NB4 (cell line): ENCODE measurements around the gene WBP1.

Experiments used
- CTCF ChIP-seq: IDR thresholded peaks from one replicate; pipeline ENCODE4 v1.5.1; 2012; ENCODE audit warnings: low read depth, low read length
- POLR2A ChIP-seq: IDR thresholded peaks from 2 replicates; pipeline ENCODE4 v1.6.1; 2011; ENCODE audit warnings: mild to moderate bottlenecking; ENCODE audit not compliant: insufficient read length; ENCODE audit errors: extremely low read depth

GRCh38 chr2:74426181-74426758 lies 32.0 kb upstream of the WBP1 start:
- TF ChIP-seq CTCF (no peak), POLR2A (no peak)
